ENCODE measurements around the gene MFSD2A.
A peak's percentile ranks its signal among the peaks of the same experiment; 100 is the strongest.

DNA sequence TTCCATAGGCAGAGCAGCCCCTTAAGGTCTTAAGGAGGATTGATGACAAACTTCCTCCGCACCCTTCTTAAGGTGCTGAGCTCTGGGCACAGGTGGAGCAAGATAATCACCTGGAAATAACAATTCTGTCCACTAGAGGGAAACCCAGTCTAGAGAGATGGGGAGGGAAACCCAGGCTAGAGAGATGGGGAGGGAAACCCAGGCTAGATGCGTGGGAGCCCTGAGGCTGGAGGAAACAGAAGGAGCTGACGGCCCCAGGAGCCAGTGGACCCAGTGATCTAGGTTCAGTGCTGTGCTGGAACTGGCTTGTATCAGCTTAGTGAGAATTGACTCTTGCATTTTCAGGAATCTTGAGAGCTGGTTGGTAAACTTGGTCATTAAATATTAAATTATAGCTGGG, 35.4 kb upstream of the MFSD2A start:
- no peak for TF ChIP-seq EP300 (IDR thresholded peaks at IDR 0.05; ENCODE audit: low read depth)
- TF ChIP-seq, protein P1, sequence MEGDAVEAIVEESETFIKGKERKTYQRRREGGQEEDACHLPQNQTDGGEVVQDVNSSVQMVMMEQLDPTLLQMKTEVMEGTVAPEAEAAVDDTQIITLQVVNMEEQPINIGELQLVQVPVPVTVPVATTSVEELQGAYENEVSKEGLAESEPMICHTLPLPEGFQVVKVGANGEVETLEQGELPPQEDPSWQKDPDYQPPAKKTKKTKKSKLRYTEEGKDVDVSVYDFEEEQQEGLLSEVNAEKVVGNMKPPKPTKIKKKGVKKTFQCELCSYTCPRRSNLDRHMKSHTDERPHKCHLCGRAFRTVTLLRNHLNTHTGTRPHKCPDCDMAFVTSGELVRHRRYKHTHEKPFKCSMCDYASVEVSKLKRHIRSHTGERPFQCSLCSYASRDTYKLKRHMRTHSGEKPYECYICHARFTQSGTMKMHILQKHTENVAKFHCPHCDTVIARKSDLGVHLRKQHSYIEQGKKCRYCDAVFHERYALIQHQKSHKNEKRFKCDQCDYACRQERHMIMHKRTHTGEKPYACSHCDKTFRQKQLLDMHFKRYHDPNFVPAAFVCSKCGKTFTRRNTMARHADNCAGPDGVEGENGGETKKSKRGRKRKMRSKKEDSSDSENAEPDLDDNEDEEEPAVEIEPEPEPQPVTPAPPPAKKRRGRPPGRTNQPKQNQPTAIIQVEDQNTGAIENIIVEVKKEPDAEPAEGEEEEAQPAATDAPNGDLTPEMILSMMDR (IDR thresholded peaks at IDR 0.05) = peak; percentile 54 to 85 (median 63)

Measured in transverse colon (tissue), 3 donors.